H1 (cell line): ENCODE results near the gene FNDC7. TPM values are rescaled to one million over a fixed set of nuclear protein-coding genes. Genes with fewer than 3 reads are reported as not detected.

Experiments used
- ASH2L ChIP-seq: fragments of 200-600, 300-600 bp; sonication (generic); IDR thresholded peaks from one replicate; pipeline ENCODE4 v1.7.1; 2017; ENCODE audit warnings: low read length
- ATF2 ChIP-seq: IDR thresholded peaks from 2 replicates; pipeline ENCODE4 v1.6.1; 2012; ENCODE audit warnings: low read length, inconsistent platforms
- ATF3 ChIP-seq: IDR thresholded peaks from 2 replicates; pipeline ENCODE4 v1.6.1; 2011; ENCODE audit warnings: low read depth, mild to moderate bottlenecking, low read length; ENCODE audit not compliant: insufficient read depth
- BRCA1 ChIP-seq: IDR thresholded peaks from 2 replicates; pipeline ENCODE4 v1.6.1; 2012; ENCODE audit warnings: low read depth, low read length, improper control_type of control experiment
- CBX5 ChIP-seq: fragments of 300-800, 300-1000 bp; sonication (generic); IDR thresholded peaks from 2 replicates; pipeline ENCODE4 v1.7.1; 2016; ENCODE audit warnings: antibody characterized with exemption, low read length, low read depth
- CREB1 ChIP-seq: IDR thresholded peaks from 2 replicates; pipeline ENCODE4 v1.6.1; 2012; ENCODE audit warnings: inconsistent platforms
- EP300 ChIP-seq, 2 experiments: IDR thresholded peaks; 1 replicate in 1 of 2; 2 replicates in 1 of 2; pipeline ENCODE4 v1.6.1; 2011 to 2012; ENCODE audit warnings: low read depth in 2 of 2, low read length in 2 of 2, mild to moderate bottlenecking in 2 of 2, borderline replicate concordance in 1 of 2, inconsistent platforms in 1 of 2, moderate library complexity in 1 of 2
- GABPA ChIP-seq: IDR thresholded peaks from 2 replicates; pipeline ENCODE4 v1.6.1; 2011; ENCODE audit warnings: mild to moderate bottlenecking, low read length, moderate library complexity, borderline replicate concordance; ENCODE audit not compliant: insufficient read depth
- JUN ChIP-seq: IDR thresholded peaks from 2 replicates; pipeline ENCODE4 v1.6.1; 2011; ENCODE audit warnings: low read depth, mild to moderate bottlenecking, improper control_type of control experiment, low read length
- NANOG ChIP-seq: IDR thresholded peaks from 2 replicates; pipeline ENCODE4 v1.6.1; 2011; ENCODE audit warnings: low read length, low read depth, mild to moderate bottlenecking, inconsistent platforms; ENCODE audit not compliant: insufficient read depth, poor library complexity, severe bottlenecking
- NRF1 ChIP-seq: IDR thresholded peaks from 2 replicates; pipeline ENCODE4 v1.6.1; 2011; ENCODE audit warnings: mild to moderate bottlenecking, low read depth, low read length, improper control_type of control experiment
- PHF8 ChIP-seq: fragments of 200-600 bp; sonication (generic); conservative IDR thresholded peaks from 2 replicates; pipeline ENCODE4 v1.7.1; 2012; ENCODE audit warnings: low read depth, mild to moderate bottlenecking, inconsistent platforms, low read length, moderate library complexity
- POLR2A ChIP-seq, 2 experiments: IDR thresholded peaks; 1 replicate in 1 of 2; 2 replicates in 1 of 2; pipeline ENCODE4 v1.6.1; 2011; ENCODE audit warnings: low read depth in 2 of 2, low read length in 2 of 2, mild to moderate bottlenecking in 2 of 2; ENCODE audit errors: control extremely low read depth in 1 of 2
- RAD21 ChIP-seq, 2 experiments: IDR thresholded peaks in 1 of 2; conservative IDR thresholded peaks in 1 of 2; 2 replicates each; pipeline ENCODE4 v1.6.1; 2011; ENCODE audit warnings: low read depth in 2 of 2, low read length in 2 of 2, improper control_type of control experiment in 1 of 2, inconsistent platforms in 1 of 2, mild to moderate bottlenecking in 1 of 2, moderate library complexity in 1 of 2
- SAP30 ChIP-seq: fragments of 300-600 bp; sonication (generic); IDR thresholded peaks from 2 replicates; pipeline ENCODE4 v1.7.1; 2012; ENCODE audit warnings: low read length, moderate library complexity, mild to moderate bottlenecking, inconsistent platforms; ENCODE audit not compliant: insufficient read depth, insufficient replicate concordance
- SIN3A ChIP-seq, 2 experiments: IDR thresholded peaks in 1 of 2; conservative IDR thresholded peaks in 1 of 2; 2 replicates each; pipeline ENCODE4 v1.6.1; 2011 to 2012; ENCODE audit warnings: low read length in 2 of 2, improper control_type of control experiment in 1 of 2, low read depth in 1 of 2, mild to moderate bottlenecking in 1 of 2
- SIRT6 ChIP-seq: IDR thresholded peaks from one replicate; pipeline ENCODE4 v1.7.1; 2012; ENCODE audit warnings: low read length, inconsistent platforms
- SP4 ChIP-seq: IDR thresholded peaks from 2 replicates; pipeline ENCODE4 v1.6.1; 2012; ENCODE audit warnings: low read length, inconsistent platforms
- SRF ChIP-seq: IDR thresholded peaks from 2 replicates; pipeline ENCODE4 v1.6.1; 2011; ENCODE audit warnings: mild to moderate bottlenecking, low read depth, low read length, moderate library complexity
- TEAD4 ChIP-seq: IDR thresholded peaks from 2 replicates; pipeline ENCODE4 v1.6.1; 2012; ENCODE audit warnings: low read depth, low read length, inconsistent platforms, mixed read lengths
- YY1 ChIP-seq: IDR thresholded peaks from 2 replicates; pipeline ENCODE4 v1.6.1; 2011; ENCODE audit warnings: low read depth, mild to moderate bottlenecking, low read length
- polyA plus RNA-seq, 7 experiments: library from polyadenylated mRNA; depleted of rRNA in 3 of 7; stranded (reverse) in 5 of 7; unstranded in 2 of 7; fragments of >200 nt in 5 of 7; fragments of 200-250 nt in 2 of 7; gene quantifications; 1 replicate in 5 of 7; 2 replicates in 1 of 7; 4 replicates in 1 of 7; pipeline versions ENCODE4 v1.2.1 to v1.2.3, GENCODE V29; 2011 to 2013; ENCODE audit warnings: missing spikeins in 2 of 7, mixed read lengths in 2 of 7
- total RNA-seq: library from RNA; stranded (reverse); fragmentation: NEBNext Ultra II Directional; extraction: Animal tissue kit (Norgen Biotek cat#: 25700); gene quantifications from 2 replicates; pipeline ENCODE4 v1.2.1, GENCODE V29; 2021

The FNDC7 gene
- total and polyA plus RNA-seq, 2 of the 8 experiments (the other 6 are each of a cell fraction or from before 2014, with no cell fraction given) = 0.13 to 0.20 TPM

GRCh38 chr1:108746382-108747170 is 33.9 kb downstream of the FNDC7 start, which contains the start of gene STXBP3 (continued):
- TF ChIP-seq RAD21 (IDR thresholded peaks at IDR 0.05 in 1 of 2, conservative IDR thresholded peaks at IDR 0.05 in 1 of 2; ENCODE audit: low read depth in 2 of 2, low read length in 2 of 2) (peak; percentile 15 to 41; a peak in 3 of 4 replicates), SAP30 (no peak), SP4 (peak; percentile 86; the same call in 1 of the 2 replicates), EP300 (IDR thresholded peaks at IDR 0.05; ENCODE audit: borderline replicate concordance in 1 of 2, low read depth in 2 of 2, low read length in 2 of 2) (peak in 1 of 2 experiments; percentile 83; a peak in 2 of 3 replicates), SIN3A (conservative IDR thresholded peaks at IDR 0.05 in 1 of 2, IDR thresholded peaks at IDR 0.05 in 1 of 2; ENCODE audit: low read depth in 1 of 2, low read length in 2 of 2) (0 out of 4 replicates have a peak, but pooled peaks of 1 of the 2 experiments have one; percentile 55), ATF2 (0 out of 2 replicates have a peak, but pooled peaks have one; percentile 15), SRF (no peak), NANOG (no peak), CREB1 (peak; percentile 95), GABPA (no peak), NRF1 (no peak), SIRT6 (no peak), POLR2A (IDR thresholded peaks at IDR 0.05; ENCODE audit: control extremely low read depth in 1 of 2, low read depth in 2 of 2, low read length in 2 of 2) (peak; percentile 98 to 99), YY1 (peak; percentile 90), ASH2L (peak; percentile 80), CBX5 (no peak), JUN (no peak), TEAD4 (peak; percentile 66), ATF3 (no peak), PHF8 (peak; percentile 96), BRCA1 (peak; percentile 55; the same call in 1 of the 2 replicates)
